BE2C (cell line): ENCODE results near the gene AJUBA.

Experiments
- DNase-seq: peaks from one replicate; pipeline ENCODE4 v3.0.0-alpha.2; 2020
- H3K27me3 ChIP-seq: fragments of 250-450 bp; sonication (Bioruptor Pico); 2 replicates; pipeline ENCODE4 v1.5.1; 2020; ENCODE audit warnings: mild to moderate bottlenecking
- H3K36me3 ChIP-seq: fragments of 250-450 bp; sonication (Bioruptor Pico); 2 replicates; pipeline ENCODE4 v1.5.1; 2020; ENCODE audit warnings: mild to moderate bottlenecking
- H3K4me1 ChIP-seq: fragments of 250-450 bp; sonication (Bioruptor Pico); 2 replicates; pipeline ENCODE4 v1.5.1; 2020
- H3K4me3 ChIP-seq: 2 replicates; pipeline ENCODE4 v1.5.1; 2011; ENCODE audit warnings: low read depth, low read length
- H3K9me3 ChIP-seq: fragments of 250-450 bp; sonication (Bioruptor Pico); 2 replicates; pipeline ENCODE4 v1.5.1; 2020
- CTCF ChIP-seq: IDR thresholded peaks from 2 replicates; pipeline ENCODE4 v1.5.1; 2012; ENCODE audit warnings: mild to moderate bottlenecking, low read depth, low read length

The AJUBA gene

GRCh38 chr14:23000860-23001259 lies 18.5 kb upstream of the AJUBA start:
- Histone ChIP-seq H3K36me3 (no peaks in the 10 kb centered on the region), H3K27me3 (no peaks in the 10 kb centered on the region), H3K4me1 (peaks cover 7% of the 10 kb centered on the region), H3K4me3 (no peak overlapping the region), H3K9me3 (no peaks in the 10 kb centered on the region)
- no peak for DNase-seq
- no peak for TF ChIP-seq CTCF

- peaks cover 10% of the 10 kb centered on the region for H3K4me1 ChIP-seq
- H3K9me3 ChIP-seq, result no peaks in the 10 kb centered on the region
- no peaks in the 10 kb centered on the region for H3K36me3 ChIP-seq
- H3K4me3 ChIP-seq, result no peak overlapping the region
- no peaks in the 10 kb centered on the region for H3K27me3 ChIP-seq
- no peak for TF ChIP-seq CTCF
- no peak for DNase-seq
Measured at GRCh38 chr14:22998329-22999012, 16.1 kb upstream of the AJUBA start.

GRCh38 chr14:22997676-22998323 lies 15.4 kb upstream of the AJUBA start:
- TF ChIP-seq CTCF, result no peak
- Histone ChIP-seq H3K36me3 (no peaks in the 10 kb centered on the region), H3K4me3 (no peak overlapping the region), H3K9me3 (no peaks in the 10 kb centered on the region), H3K4me1 (peaks cover 10% of the 10 kb centered on the region), H3K27me3 (no peaks in the 10 kb centered on the region)
- no peak for DNase-seq

GRCh38 chr14:22996768-22997654 lies 14.7 kb upstream of the AJUBA start:
- no peak for TF ChIP-seq CTCF
- DNase-seq, result no peak
- no peak overlapping the region for H3K4me3 ChIP-seq
- no peaks in the 10 kb centered on the region for H3K9me3 ChIP-seq
- H3K36me3 ChIP-seq, result no peaks in the 10 kb centered on the region
- H3K27me3 ChIP-seq, result no peaks in the 10 kb centered on the region
- H3K4me1 ChIP-seq, result peaks cover 10% of the 10 kb centered on the region

- TF ChIP-seq CTCF, result no peak
- Histone ChIP-seq H3K27me3 (no peaks in the 10 kb centered on the region), H3K4me3 (no peak overlapping the region), H3K4me1 (peaks cover 10% of the 10 kb centered on the region), H3K9me3 (no peaks in the 10 kb centered on the region), H3K36me3 (no peaks in the 10 kb centered on the region; the same call in 1 of the 2 replicates)
- no peak for DNase-seq
Measured at GRCh38 chr14:22995889-22996625, 13.7 kb upstream of the AJUBA start.
